Left kidney (tissue), 2 donors: ENCODE results near the gene HAP1. TPM values are rescaled to one million over a fixed set of nuclear protein-coding genes. Genes with fewer than 3 reads are reported as not detected.
"Not testable (repeated sequence)": the region's sequence is repeated elsewhere in the genome, so short reads cannot be mapped to it uniquely, and the experiment has no call there.

Experiments used
- DNase-seq: peaks from one replicate; pipeline ENCODE4 v3.0.0-alpha.2; 2013
- polyA plus RNA-seq: library from polyadenylated mRNA; unstranded; fragments of 120-200 nt; gene quantifications from one replicate; pipeline ENCODE4 v1.2.1, GENCODE V29; 2013; ENCODE audit not compliant: insufficient read length

The HAP1 gene
- polyA plus RNA-seq, 1 donor = 1.3 TPM

GRCh38 chr17:41690497-41690896, 43.9 kb downstream of the HAP1 start:
- no peak for DNase-seq

- no peak for DNase-seq
Measured at GRCh38 chr17:41689497-41690299, 44.7 kb downstream of the HAP1 start.

- peak; percentile 99 for DNase-seq
Measured at GRCh38 chr17:41688641-41689496, 45.6 kb downstream of the HAP1 start, which contains the start of gene EIF1. Gene EIF1 (plus strand): TSS chr17:41688885. CDS start chr17:41689039, 154 bp downstream.

GRCh38 chr17:41687828-41688640, 46.4 kb downstream of the HAP1 start:
- DNase-seq = no peak

- no peak for DNase-seq
Measured at GRCh38 chr17:41686281-41686680, 48.2 kb downstream of the HAP1 start.

- not testable (repeated sequence) for DNase-seq
Measured at GRCh38 chr17:41685753-41686152, 48.7 kb downstream of the HAP1 start.

GRCh38 chr17:41684035-41684434, 50.4 kb downstream of the HAP1 start:
- no peak for DNase-seq

- DNase-seq = no peak
Measured at GRCh38 chr17:41683441-41684007, 50.9 kb downstream of the HAP1 start.

GRCh38 chr17:41682631-41683030, 51.8 kb downstream of the HAP1 start:
- DNase-seq = no peak

- no peak for DNase-seq
Measured at GRCh38 chr17:41681776-41682175, 52.7 kb downstream of the HAP1 start.

- no peak for DNase-seq
Measured at GRCh38 chr17:41680426-41681040, 53.9 kb downstream of the HAP1 start.

GRCh38 chr17:41679740-41680425, 54.6 kb downstream of the HAP1 start:
- no peak for DNase-seq

- DNase-seq = no peak
Measured at GRCh38 chr17:41678907-41679739, 55.3 kb downstream of the HAP1 start.

GRCh38 chr17:41678411-41678906, 56.0 kb downstream of the HAP1 start:
- DNase-seq = no peak

- DNase-seq = no peak
Measured at GRCh38 chr17:41676058-41676419, 58.4 kb downstream of the HAP1 start.

GRCh38 chr17:41675157-41676057, 59.0 kb downstream of the HAP1 start:
- DNase-seq = not testable (repeated sequence)
